Activated T-helper 1 cell treated with anti-CD3 and anti-CD28 coated beads, Interleukin-2, amount 50 U/mL, for 16 hours (primary cell): ENCODE results near the gene ABCD1.

Experiments used
- DNase-seq, 2 donors: peaks; one replicate each; pipeline ENCODE4 v3.0.0-alpha.2; 2020; ENCODE audit warnings: low read depth in 1 of 2, low spot score in 1 of 2

Gene ABCD1

GRCh38 chrX:153772316-153773217 lies 47.9 kb downstream of the ABCD1 start:
- no peak for DNase-seq

DNA sequence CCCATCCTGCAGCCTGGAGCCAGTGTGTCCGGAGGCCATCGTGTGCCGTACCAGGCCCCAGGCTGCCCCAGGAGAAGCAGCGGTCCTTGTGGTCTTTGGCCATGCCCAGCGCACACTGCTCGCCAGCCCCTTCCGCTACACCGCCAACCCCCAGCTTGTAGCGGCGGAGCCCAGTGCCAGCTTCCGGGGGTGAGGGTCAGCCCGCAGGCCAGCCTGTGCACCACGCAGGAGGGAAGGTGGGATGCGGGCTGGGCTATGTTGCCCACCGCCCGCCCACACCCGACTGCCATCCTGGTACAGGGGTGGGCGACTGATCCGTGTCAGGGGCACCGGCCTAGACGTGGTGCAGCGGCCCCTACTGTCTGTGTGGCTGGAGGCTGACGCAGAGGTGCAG lies 48.6 kb downstream of the ABCD1 start:
- DNase-seq: no peak

DNA sequence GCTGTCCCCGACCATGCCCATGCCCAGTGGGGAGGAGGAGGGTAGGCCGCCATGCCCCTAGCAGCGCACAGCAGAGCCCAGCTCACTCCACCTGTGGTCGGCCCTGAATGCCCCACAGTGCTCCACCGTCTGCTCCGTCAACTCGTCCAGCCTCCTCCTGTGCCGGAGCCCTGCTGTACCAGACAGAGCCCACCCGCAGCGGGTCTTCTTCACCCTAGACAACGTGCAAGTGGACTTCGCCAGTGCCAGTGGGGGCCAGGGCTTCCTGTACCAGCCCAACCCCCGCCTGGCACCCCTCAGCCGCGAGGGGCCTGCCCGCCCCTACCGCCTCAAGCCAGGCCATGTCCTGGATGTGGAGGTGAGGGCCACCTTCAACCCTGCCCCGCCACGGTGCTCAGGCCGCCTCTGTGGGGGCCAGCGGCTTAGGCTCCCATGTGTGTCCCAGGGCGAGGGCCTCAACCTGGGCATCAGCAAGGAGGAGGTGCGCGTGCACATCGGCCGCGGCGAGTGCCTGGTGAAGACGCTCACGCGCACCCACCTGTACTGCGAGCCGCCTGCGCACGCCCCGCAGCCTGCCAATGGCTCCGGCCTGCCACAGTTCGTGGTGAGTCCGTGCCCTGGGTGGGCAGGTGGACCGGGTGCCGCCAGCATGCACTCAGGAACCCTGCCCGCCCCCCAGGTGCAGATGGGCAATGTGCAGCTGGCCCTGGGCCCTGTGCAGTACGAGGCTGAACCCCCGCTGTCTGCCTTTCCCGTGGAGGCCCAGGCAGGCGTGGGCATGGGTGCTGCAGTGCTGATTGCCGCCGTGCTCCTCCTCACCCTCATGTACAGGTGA lies 49.3 kb downstream of the ABCD1 start:
- no peak for DNase-seq

GRCh38 chrX:153774576-153775292 lies 50.1 kb downstream of the ABCD1 start:
- DNase-seq: no peak

DNA sequence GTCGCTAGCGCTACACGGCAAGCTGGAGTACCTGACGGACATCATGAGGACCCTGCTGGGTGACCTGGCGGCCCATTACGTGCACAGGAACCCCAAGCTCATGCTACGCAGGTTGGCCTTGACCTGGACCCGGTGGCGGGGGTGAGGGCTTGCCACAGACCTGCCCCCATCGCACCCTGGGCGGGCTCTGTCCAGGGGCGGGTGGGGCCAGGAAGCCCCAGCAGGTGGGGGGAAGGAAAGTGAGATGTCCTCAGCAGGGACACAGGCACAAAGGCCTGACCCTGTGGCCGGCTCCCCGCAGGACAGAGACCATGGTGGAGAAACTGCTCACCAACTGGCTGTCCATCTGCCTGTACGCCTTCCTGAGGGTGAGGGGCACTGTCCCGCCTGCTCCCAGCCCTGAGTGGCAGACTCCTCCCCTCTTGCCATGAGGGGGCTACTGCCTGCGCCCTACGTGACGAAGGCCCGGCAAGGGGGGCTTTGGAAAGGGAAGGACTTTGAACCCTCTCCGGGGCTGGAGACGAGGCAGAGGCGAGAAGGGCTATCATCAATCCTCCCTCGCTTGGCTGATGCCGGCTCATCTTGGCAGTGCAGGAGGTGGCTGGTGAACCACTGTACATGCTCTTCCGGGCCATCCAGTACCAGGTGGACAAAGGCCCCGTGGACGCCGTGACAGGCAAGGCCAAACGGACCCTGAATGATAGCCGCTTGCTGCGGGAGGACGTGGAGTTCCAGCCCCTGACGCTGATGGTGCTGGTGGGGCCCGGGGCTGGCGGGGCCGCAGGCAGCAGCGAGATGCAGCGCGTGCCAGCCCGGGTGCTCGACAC lies 50.9 kb downstream of the ABCD1 start:
- DNase-seq: no peak

DNA sequence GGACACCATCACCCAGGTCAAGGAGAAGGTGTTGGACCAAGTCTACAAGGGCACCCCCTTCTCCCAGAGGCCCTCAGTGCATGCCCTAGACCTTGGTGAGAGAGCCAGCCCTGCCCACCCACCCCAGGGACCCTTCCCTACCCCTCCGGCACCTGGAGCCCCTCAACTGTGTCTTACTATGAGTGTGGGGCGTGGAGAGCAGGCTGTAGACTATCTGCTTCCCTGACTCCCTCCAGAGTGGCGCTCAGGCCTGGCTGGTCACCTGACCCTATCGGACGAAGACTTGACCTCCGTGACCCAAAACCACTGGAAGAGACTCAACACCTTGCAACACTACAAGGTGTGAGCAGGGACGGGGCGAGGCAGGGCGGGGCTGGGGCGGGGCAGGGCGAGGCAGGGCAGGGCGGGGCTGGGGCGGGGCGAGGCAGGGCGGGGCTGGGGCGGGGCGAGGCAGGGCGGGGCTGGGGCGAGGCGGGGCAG lies 51.5 kb downstream of the ABCD1 start:
- DNase-seq: no peak

- DNase-seq: no peak
Measured at GRCh38 chrX:153776611-153777045, 52.0 kb downstream of the ABCD1 start.

DNA sequence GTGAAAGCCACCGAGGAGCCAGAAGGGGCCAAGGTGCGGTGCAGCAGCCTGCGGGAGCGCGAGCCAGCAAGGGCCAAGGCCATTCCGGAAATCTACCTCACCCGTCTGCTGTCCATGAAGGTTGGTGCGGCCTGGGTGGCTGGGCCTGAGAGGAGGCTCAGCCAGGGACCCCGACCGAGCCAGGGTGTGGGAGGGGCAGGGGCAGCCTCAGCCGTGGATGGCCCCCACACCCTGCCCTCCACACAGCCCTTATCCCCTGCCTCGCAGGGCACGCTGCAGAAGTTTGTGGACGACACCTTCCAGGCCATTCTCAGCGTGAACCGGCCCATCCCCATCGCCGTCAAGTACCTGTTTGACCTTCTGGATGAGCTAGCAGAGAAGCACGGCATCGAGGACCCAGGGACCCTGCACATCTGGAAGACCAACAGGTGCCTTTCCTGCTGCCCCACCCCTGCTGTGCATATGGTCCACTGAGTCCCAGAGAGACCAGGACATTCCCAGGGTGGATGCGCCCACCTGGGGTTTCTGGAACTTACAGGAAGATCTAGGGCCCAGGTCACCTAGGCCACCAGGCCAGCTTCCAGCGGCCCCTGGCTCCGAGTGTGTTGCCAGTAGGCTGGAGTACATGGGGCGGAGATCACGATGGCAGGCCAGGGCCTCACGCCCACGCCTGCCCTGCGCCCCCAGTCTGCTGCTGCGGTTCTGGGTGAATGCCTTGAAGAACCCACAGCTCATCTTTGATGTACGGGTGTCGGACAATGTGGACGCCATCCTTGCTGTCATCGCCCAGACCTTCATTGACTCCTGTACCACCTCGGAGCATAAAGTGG lies 52.8 kb downstream of the ABCD1 start:
- no peak for DNase-seq

DNA sequence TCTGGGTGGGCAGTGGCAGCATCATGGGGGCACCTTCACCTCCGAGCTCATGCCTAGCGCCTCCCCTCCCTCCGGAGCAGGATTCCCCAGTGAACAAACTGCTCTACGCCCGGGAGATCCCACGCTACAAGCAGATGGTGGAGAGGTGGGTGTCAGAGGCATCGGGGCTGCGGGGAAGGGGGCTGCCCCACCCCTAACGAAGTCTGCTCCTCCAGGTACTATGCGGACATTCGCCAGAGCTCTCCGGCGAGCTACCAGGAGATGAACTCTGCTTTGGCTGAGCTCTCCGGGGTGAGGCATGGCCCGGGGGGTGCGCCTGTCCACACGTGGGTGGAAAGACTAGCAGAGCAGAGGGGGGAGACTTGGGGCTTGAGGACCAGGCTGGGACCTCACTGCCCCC lies 53.5 kb downstream of the ABCD1 start:
- no peak for DNase-seq

GRCh38 chrX:153778684-153779101 lies 54.0 kb downstream of the ABCD1 start:
- DNase-seq: no peak

- no peak for DNase-seq
Measured at GRCh38 chrX:153779891-153780677, 55.4 kb downstream of the ABCD1 start.

- no peak for DNase-seq
Measured at GRCh38 chrX:153780678-153781427, 56.2 kb downstream of the ABCD1 start, which contains the start of gene SRPK3. Gene SRPK3, plus strand, starts transcription at chrX:153781041. Its CDS starts 46 bp downstream, at chrX:153781087.

- no peak for DNase-seq
Measured at GRCh38 chrX:153781428-153782047, 56.9 kb downstream of the ABCD1 start.

DNA sequence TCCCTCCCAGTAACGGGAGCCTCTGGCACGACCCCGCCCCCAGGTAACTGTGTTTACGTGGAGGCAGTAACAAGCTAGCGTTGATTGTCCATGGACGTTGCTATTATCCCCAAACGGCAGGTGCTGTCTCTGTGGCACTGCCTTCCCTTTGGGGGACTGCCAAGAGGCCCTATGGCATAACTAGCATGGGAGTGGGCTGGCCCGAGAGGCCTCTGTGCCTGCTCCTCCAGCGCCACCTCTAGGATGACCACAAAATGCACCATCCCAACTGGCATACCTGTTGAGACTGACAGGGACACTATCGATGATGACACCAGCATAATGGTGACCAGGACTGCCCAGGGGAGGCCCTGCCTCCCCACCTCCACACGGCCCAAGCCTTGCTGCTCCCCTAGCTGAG lies 57.7 kb downstream of the ABCD1 start:
- no peak for DNase-seq

DNA sequence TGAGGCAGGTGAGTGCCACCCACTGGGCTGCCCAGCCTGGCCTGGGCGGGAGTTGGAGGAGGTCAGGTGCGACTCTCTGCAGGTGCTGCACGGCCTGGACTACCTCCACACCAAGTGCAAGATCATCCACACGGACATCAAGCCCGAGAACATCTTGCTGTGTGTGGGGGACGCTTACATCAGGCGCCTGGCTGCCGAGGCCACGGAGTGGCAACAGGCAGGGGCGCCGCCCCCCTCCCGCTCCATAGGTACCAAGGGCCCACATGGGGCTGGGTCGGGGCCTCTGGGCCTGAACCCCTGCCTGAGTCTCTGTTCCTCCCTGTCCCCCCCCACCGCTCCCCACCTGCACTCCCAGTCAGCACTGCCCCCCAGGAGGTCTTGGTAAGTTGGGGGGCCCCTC lies 58.2 kb downstream of the ABCD1 start:
- DNase-seq: no peak

- no peak for DNase-seq
Measured at GRCh38 chrX:153783378-153784013, 58.8 kb downstream of the ABCD1 start.
